Type B pancreatic cell (in vitro differentiated cells): ENCODE data around the gene PMPCA. TPM values are rescaled to one million over a fixed set of nuclear protein-coding genes. Genes with fewer than 3 reads are reported as not detected.

ENCODE experiments used
- DNase-seq: peaks from one replicate; pipeline ENCODE4 v3.0.0; 2021; ENCODE audit warnings: mixed read lengths; ENCODE audit not compliant: unreplicated experiment; ENCODE audit errors: extremely low spot score
- H3K27ac Mint-ChIP-seq: 2 replicates; pipeline ENCODE4 v1.8.0; 2021; ENCODE audit warnings: mild to moderate bottlenecking, mixed read lengths
- H3K27me3 Mint-ChIP-seq: 2 replicates; pipeline ENCODE4 v1.8.0; 2021; ENCODE audit warnings: mixed read lengths
- H3K36me3 Mint-ChIP-seq: 2 replicates; pipeline ENCODE4 v1.8.0; 2021; ENCODE audit warnings: mixed read lengths
- H3K4me1 Mint-ChIP-seq: one replicate; pipeline ENCODE4 v1.8.0; 2021; ENCODE audit warnings: mixed read lengths; ENCODE audit not compliant: unreplicated experiment
- H3K4me3 Mint-ChIP-seq: 2 replicates; pipeline ENCODE4 v1.8.0; 2021; ENCODE audit warnings: mild to moderate bottlenecking, mixed read lengths
- H3K9me3 Mint-ChIP-seq: 2 replicates; pipeline ENCODE4 v1.8.0; 2021; ENCODE audit warnings: mixed read lengths
- total RNA-seq: library from RNA; stranded (reverse); gene quantifications from 2 replicates; pipeline ENCODE4 v1.2.1, GENCODE V29; 2021; ENCODE audit warnings: low replicate concordance
- TF ChIP-seq, protein P1 (sequence below): fragments of 200-600 bp; sonication (generic); conservative IDR thresholded peaks from 2 replicates; pipeline ENCODE4 v1.5.0; 2021; ENCODE audit warnings: antibody characterized with exemption, mild to moderate bottlenecking

Gene PMPCA
- total RNA-seq, 1 donor from 2014 or later, result 68.1 TPM

DNA sequence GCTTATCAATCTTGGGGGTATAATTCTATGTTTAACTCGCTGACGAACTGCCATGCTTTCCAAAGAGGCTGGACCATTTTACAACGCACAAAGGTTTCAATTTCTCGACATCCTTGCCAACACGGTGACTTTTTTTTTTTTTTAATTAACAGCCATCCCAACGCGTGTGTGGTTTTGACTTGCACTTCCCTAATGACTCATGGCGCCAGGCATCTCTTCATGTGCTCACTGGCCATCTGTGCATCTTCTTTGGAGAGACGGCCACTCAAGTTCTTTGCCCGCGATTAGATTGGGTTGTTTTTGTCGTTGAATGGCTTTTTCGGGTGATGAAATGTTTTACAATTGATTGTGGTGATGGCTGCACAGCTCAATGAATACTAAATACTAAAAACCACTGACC, 24.4 kb upstream of the PMPCA start:
- Mint-ChIP-seq H3K9me3 (no peaks in the 10 kb centered on the region), H3K4me3 (no peak overlapping the region), H3K4me1 (no peaks in the 10 kb centered on the region), H3K27ac (no peak overlapping the region), H3K27me3 (no peaks in the 10 kb centered on the region), H3K36me3 (peaks cover 12% of the 10 kb centered on the region)
- no peak for DNase-seq
- TF ChIP-seq, protein P1, sequence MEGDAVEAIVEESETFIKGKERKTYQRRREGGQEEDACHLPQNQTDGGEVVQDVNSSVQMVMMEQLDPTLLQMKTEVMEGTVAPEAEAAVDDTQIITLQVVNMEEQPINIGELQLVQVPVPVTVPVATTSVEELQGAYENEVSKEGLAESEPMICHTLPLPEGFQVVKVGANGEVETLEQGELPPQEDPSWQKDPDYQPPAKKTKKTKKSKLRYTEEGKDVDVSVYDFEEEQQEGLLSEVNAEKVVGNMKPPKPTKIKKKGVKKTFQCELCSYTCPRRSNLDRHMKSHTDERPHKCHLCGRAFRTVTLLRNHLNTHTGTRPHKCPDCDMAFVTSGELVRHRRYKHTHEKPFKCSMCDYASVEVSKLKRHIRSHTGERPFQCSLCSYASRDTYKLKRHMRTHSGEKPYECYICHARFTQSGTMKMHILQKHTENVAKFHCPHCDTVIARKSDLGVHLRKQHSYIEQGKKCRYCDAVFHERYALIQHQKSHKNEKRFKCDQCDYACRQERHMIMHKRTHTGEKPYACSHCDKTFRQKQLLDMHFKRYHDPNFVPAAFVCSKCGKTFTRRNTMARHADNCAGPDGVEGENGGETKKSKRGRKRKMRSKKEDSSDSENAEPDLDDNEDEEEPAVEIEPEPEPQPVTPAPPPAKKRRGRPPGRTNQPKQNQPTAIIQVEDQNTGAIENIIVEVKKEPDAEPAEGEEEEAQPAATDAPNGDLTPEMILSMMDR, result no peak

DNA sequence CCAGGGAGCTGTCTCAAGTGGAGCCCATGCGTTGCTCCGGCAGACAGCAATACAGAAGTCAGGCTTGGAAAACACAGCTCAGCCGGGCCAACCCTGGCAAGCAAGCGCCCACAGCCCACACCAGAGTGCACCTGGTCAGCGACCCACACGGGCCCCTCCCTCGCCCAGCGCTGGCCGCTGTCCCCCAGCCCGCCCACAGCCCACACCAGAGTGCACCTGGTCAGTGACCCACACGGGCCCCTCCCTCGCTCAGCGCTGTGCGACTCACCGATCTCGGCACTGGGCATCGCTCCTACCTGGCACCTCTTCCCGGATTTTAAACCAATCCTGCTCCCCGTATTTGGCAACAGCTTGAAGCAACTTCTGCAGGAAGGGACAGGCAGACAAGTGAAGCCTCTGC, 23.2 kb upstream of the PMPCA start:
- no peaks in the 10 kb centered on the region for H3K9me3 Mint-ChIP-seq
- H3K36me3 Mint-ChIP-seq, result peaks cover 17% of the 10 kb centered on the region
- no peaks in the 10 kb centered on the region for H3K27me3 Mint-ChIP-seq
- no peak overlapping the region for H3K4me3 Mint-ChIP-seq
- TF ChIP-seq, protein P1, result no peak
- H3K4me1 Mint-ChIP-seq, result no peaks in the 10 kb centered on the region
- DNase-seq, result no peak
- no peak overlapping the region for H3K27ac Mint-ChIP-seq

DNA sequence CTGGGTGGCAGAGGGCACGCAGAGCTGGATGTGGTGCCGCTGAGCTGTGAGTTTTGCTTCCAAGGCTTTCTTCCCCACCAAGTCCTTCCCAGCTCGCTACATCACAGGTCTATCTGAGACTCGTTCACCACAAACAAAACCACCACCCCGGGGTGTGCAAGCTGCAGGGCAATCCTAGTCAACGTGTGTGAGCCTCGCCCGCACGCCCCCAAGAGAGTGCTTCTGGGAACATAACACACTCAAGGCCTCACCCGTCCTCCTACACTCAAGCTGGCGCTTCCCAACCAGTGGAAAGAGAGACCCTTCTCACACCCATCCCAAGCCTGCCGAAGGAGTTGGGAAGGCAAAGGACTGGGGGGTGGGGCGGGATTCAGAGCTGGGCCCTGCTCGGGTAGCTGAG, 21.1 kb upstream of the PMPCA start:
- TF ChIP-seq, protein P1, result no peak
- no peaks in the 10 kb centered on the region for H3K4me1 Mint-ChIP-seq
- H3K4me3 Mint-ChIP-seq, result no peak overlapping the region
- H3K36me3 Mint-ChIP-seq, result peaks cover 17% of the 10 kb centered on the region
- DNase-seq, result no peak
- H3K27me3 Mint-ChIP-seq, result no peaks in the 10 kb centered on the region
- H3K9me3 Mint-ChIP-seq, result no peaks in the 10 kb centered on the region
- no peak overlapping the region for H3K27ac Mint-ChIP-seq

DNA sequence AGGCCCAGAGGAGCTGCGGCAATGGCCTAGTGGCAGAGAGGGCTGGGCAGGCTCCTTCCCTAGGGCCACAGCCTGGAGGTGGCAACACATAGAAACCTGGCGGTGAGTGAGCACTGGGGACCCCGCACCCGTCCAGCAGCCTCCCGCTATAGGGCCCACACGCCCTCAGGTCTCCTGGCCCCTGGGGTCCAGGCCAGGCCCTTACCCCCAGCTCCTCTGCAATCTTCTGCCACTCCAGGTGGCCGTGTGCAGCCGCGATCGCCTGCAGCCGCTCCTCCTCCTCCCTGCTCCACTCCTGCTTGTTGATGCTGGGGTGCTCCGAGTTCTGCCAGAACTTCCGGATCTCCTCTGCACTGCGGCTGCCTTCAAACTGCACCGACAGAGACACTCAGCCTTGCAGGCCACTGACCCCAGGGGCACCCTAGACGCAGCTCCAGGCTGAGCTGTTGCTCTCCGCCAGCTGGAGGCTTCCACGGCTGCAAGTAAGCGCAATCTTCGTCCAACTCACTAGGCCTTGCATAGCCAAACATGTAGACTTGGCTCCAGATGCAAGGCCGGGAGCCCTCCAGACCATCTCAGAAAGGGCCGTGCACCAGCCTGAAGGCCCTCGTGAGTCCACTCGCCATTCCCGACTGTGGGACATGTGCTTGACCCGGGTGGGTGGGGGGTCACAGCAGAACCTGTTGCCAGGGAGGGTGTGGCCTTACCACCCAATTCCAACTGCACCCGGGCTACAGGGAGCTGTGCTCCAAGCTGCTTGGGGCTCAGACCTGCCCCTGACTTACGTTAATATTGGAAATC, 18.5 kb upstream of the PMPCA start:
- Mint-ChIP-seq H3K27ac (no peak overlapping the region), H3K36me3 (peaks cover 9% of the 10 kb centered on the region), H3K27me3 (no peaks in the 10 kb centered on the region), H3K9me3 (no peaks in the 10 kb centered on the region), H3K4me1 (no peaks in the 10 kb centered on the region), H3K4me3 (no peak overlapping the region)
- no peak for DNase-seq
- TF ChIP-seq, protein P1, result no peak

DNA sequence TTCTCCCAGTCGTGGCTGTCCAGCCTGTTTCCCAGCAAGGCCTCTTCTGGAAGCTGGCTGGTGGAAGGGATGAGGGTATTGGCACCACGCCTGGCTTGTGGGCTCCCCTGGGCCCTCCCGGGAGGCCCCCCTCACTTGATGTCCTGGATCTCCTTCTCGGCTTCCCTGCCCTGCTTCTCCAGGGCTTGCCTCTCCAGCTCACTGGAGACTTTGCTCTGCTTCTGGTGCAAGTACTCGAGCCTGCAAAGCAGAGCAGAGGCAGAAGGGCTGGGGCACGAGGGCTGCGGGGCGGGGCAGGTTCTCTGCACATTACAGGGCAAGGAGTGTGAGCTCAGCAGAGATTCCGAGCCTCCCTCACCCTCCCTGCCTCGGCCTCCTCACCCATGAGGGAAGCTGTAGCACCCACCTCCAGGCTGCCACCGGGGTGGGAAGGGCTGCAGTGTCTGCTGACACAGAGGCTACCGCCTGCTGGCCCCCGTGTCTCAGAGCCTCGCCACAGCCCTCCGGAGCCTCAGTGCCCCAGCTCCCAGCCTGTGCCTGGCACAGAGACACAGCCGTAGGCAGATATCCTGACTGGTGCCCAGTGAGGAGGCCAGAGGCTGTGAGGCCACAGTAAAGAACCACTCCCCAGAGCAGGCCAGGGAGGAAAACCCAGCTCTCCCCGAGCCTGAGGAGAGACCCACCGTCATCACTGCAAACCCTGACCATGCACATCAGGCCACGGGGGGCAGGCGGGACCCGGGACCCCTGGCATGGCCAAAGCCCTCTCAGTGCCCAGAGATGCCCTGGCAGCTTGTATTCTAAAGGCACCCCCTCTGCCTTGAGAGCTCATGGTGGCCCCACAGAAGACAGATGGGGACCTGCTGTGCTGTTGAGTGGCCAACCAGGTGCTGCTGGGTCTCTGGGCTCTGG, 17.7 kb upstream of the PMPCA start:
- TF ChIP-seq, protein P1, result no peak
- peaks cover 9% of the 10 kb centered on the region for H3K36me3 Mint-ChIP-seq
- no peaks in the 10 kb centered on the region for H3K4me1 Mint-ChIP-seq
- no peak overlapping the region for H3K27ac Mint-ChIP-seq
- no peaks in the 10 kb centered on the region for H3K9me3 Mint-ChIP-seq
- H3K4me3 Mint-ChIP-seq, result no peak overlapping the region
- DNase-seq, result no peak
- H3K27me3 Mint-ChIP-seq, result no peaks in the 10 kb centered on the region
